ENCODE results near the gene MOV10L1.

The MOV10L1 gene

DNA sequence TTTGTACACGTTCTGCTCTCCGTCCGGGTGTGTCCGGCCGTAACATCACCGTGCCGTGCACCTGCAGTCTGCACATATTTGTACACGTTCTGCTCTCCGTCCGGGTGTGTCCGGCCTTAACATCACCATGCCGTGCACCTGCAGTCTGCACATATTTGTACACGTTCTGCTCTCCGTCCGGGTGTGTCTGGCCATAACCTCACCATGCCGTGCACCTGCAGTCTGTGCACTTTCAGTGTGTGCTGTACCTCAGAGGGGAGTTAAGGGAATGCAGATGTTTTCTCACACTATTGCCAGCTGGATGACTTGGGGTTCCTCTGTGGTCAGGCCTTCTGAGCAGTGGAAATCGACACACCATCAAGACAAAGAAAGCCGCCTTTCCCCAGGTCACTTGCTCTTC is 35.9 kb upstream of the MOV10L1 start:
- DNase-seq (ENCODE audit: insufficient read length, low spot score) (no peak), FAIRE-seq (no peak)
- TF ChIP-seq, protein P1, sequence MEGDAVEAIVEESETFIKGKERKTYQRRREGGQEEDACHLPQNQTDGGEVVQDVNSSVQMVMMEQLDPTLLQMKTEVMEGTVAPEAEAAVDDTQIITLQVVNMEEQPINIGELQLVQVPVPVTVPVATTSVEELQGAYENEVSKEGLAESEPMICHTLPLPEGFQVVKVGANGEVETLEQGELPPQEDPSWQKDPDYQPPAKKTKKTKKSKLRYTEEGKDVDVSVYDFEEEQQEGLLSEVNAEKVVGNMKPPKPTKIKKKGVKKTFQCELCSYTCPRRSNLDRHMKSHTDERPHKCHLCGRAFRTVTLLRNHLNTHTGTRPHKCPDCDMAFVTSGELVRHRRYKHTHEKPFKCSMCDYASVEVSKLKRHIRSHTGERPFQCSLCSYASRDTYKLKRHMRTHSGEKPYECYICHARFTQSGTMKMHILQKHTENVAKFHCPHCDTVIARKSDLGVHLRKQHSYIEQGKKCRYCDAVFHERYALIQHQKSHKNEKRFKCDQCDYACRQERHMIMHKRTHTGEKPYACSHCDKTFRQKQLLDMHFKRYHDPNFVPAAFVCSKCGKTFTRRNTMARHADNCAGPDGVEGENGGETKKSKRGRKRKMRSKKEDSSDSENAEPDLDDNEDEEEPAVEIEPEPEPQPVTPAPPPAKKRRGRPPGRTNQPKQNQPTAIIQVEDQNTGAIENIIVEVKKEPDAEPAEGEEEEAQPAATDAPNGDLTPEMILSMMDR (IDR thresholded peaks at IDR 0.05; ENCODE audit: insufficient read depth, missing control alignments), result no peak

DNA sequence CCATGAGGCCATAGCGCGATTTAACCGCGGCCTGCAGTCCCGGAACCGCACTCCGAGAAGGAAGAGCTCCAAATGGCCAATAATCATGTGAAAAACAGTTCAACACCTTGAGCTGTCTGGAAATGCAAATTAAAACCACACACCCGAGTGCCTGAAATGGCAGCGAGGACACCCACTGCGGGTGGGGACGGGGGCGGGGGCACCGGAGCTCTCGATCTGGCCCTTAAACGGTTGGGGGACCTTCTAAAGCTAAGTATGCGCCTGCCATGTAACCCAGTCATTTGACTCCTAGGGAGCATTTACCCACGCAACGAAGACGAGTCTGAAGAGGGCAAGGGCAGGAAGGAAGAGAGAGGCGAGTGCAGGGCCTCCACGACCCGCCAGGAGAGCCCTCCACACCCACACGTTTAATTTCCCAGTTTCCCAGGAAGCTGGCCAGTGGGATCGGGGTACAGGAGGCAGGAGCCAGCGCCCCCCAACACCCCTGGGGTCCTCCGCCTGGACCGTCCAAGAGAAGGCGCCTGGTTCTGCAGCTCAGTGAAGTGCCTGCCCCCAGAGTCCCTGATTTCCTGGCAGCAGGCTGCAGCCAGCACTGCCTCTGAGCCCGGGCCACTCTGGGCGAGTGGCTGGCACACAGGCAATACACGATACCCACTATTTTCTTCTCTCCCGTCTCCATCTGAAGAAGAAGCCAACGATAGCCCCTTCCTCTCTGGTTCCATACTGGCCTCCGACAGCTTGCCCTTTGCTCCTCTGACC is 33.4 kb upstream of the MOV10L1 start:
- no peak for DNase-seq (ENCODE audit: insufficient read length, low spot score)
- TF ChIP-seq, protein P1 (IDR thresholded peaks at IDR 0.05; ENCODE audit: insufficient read depth, missing control alignments), result no peak

DNA sequence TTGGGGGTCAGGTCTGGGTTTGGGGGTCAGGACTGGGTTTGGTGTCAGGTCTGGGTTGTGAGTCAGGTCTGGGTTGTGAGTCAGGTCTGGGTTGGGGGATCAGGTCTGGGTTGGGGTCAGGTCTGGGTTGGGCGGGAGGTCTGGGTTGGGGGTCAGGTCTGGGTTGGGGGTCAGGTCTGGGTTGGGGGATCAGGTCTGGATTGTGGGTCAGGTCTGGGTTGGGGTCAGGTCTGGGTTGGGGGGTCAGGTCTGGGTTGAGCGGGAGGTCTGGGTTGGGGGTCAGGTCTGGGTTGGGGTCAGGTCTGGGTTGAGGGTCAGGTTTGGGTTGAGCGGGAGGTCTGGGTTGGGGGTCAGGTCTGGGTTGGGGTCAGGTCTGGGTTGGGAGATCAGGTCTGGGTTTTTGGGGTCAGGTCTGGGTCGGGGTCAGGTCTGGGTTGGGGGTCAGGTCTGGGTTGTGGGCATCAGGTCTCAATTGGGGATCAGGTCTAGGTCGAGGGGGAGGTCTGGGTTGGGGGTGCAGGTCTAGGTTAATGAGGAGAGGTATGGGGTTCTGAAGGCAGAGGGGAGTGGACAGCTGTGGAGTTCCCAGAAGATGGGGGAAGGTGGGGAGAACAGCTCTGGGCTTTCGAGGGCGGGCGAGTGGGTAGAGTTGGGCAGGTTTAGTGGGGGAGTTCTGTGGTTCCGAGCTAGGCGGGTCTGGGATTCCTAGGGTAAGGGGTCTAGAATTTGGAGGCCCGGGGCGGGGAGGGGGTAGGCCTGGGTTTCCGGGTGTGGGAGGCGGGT is 32.3 kb upstream of the MOV10L1 start:
- TF ChIP-seq, protein P1 (IDR thresholded peaks at IDR 0.05; ENCODE audit: insufficient read depth, missing control alignments), result no peak
- FAIRE-seq (no peak), DNase-seq (ENCODE audit: insufficient read length, low spot score) (no peak)

More for the DNA sequence above, 33.4 kb upstream of the MOV10L1 start:
- FAIRE-seq, result no peak

DNA sequence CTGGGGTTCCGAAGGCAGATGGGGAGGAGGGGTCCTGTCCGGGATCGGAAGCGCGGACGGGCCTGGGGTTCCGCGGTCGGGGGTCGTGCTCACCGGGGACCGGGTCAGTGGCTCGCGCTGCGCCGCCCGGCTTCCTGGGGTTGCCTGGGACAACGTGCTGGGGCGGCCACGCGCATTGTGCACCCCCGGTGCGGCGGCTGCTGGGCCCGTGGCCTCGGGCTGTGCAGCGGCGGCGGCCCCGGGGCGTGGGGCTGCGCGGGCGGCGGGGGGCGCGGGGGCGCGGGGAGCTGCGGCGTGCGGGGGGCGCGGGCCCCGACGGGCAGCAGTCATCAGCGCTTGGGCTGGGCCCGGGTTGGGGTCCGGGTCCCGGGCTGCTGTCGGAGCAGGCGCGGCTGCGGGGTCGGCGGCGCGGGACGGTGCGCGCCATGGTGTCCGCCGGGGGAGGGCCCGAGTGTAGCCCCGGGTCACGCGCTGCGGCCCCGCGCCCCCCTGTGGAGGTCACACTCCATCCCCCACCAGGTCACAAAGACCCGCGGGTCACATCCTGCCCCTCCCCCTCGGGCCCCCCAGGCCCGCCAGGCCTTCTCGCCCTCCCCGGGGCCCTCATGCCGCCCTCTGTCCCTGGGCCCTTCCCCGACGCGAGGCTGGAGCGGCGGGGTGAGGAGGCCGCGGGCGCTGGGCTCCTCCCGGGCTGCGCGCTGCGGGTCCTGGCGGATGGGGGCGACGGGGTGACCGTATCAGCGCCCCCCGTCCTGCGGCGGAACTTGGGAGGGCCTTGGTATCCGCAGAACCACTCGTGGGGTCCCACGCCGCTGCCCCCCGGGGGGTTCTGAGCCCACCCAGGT is 31.5 kb upstream of the MOV10L1 start, which contains the start of gene TTLL8:
TSS of gene TTLL8 (minus strand) at position 238 of the 845 bp plus-strand sequence.
- TF ChIP-seq, protein P1 (IDR thresholded peaks at IDR 0.05; ENCODE audit: insufficient read depth, missing control alignments), result no peak
- FAIRE-seq, result no peak
- DNase-seq (ENCODE audit: insufficient read length, low spot score), result no peak

DNA sequence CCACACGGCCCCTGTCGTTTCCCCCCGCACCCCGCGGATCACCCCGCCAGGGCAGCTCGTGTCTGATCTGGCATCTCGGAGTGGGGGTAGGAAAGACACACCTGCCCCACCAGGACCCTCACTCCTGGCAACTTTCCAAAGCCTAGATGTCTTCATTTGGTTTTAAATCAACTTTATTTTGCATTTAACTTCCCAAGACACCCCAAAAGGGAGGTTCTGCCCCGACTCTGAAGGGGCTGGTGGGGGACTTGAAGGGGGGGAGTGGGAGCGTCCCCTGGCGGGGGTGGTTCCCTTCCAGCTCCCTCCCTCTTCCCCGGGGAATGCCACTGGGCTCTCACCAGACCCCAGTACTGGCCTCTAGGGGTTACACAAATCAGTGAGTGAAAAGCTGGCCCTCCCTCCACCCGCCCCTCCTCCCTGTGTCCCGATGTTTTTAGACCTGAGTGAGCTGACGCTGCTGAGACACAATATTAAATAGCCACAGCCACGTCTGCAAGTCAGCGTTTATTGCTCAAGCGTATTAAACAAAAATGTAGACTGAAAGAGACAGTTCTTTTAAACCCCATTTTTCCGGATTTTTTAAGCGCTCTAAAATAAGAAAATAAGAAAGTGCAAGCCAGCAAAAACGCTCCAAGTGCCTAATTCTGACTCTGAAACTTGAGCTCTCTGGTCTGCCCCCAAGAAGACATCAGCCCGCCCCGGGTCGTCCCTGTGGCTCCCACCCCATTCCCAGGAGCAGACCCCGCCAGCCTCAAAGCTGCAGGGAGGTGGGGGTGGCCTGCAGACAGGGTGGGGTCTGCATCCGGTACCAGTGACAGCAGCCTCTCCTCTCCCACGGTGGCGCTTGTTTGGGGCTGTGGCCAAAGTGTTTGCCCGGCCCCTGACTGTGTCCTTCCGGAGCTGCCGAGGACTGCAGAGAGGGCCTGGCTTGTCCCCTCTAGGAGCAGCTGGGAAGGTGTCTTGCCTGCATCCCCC is 30.6 kb upstream of the MOV10L1 start:
- DNase-seq (ENCODE audit: insufficient read length, low spot score) (no peak), FAIRE-seq (no peak)
- TF ChIP-seq, protein P1 (IDR thresholded peaks at IDR 0.05; ENCODE audit: insufficient read depth, missing control alignments), result no peak

DNA sequence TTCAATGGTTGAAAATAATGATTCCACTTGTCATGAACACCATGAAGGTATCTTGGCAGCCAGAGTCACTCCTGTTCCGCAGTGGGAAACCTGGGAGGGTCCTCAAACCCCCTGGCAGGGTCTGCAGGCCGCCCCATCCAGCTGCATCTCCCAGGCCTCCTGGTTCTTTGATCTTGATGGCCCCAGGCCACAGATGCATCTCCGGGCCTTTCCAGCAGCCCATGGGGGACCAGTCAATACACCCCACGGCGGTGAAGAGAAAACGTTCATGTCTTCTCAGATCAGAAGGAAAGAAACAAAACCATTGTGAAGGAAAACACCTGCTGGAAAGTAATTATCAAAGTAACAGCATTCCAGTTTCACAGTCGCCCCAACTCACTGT is 29.9 kb upstream of the MOV10L1 start:
- DNase-seq (ENCODE audit: insufficient read length, low spot score) (no peak), FAIRE-seq (no peak)
- TF ChIP-seq, protein P1 (IDR thresholded peaks at IDR 0.05; ENCODE audit: insufficient read depth, missing control alignments), result no peak

All from D721Med (cell line).